DOHH2 (cell line): ENCODE measurements around the gene ADAM10.

Experiments
- H3F3A ChIP-seq: fragments of 200-600 bp; sonication (generic), shearing (Covaris generic); 2 replicates; pipeline ENCODE4 v1.6.0; 2016; ENCODE audit warnings: antibody characterized with exemption, mild to moderate bottlenecking; ENCODE audit not compliant: control insufficient read depth, insufficient read depth
- H3K27ac ChIP-seq: fragments of 200-600 bp; sonication (generic); 2 replicates; pipeline ENCODE4 v1.5.1; 2014; ENCODE audit warnings: low read depth, mild to moderate bottlenecking, low read length, moderate library complexity
- H3K27me3 ChIP-seq: fragments of 200-600 bp; sonication (generic); 2 replicates; pipeline ENCODE4 v1.6.1; 2014; ENCODE audit warnings: mild to moderate bottlenecking, low read length, mixed read lengths; ENCODE audit not compliant: control insufficient read depth
- H3K36me3 ChIP-seq: fragments of 200-600 bp; sonication (generic); 2 replicates; pipeline ENCODE4 v1.6.1; 2014; ENCODE audit warnings: mild to moderate bottlenecking, low read length, moderate library complexity, mixed read lengths; ENCODE audit not compliant: control insufficient read depth
- H3K4me1 ChIP-seq: fragments of 200-600 bp; sonication (generic); 2 replicates; pipeline ENCODE4 v1.6.1; 2014; ENCODE audit warnings: mild to moderate bottlenecking, low read length, mixed read lengths; ENCODE audit not compliant: control insufficient read depth
- H3K4me2 ChIP-seq: fragments of 200-600 bp; sonication (generic); 2 replicates; pipeline ENCODE4 v1.6.0; 2014; ENCODE audit warnings: mild to moderate bottlenecking, low read length, moderate library complexity
- H3K4me3 ChIP-seq: fragments of 200-600 bp; sonication (generic); 2 replicates; pipeline ENCODE4 v1.5.1; 2014; ENCODE audit warnings: mild to moderate bottlenecking, low read length, mixed read lengths
- H3K79me2 ChIP-seq: fragments of 200-600 bp; sonication (generic); 2 replicates; pipeline ENCODE4 v1.6.1; 2014; ENCODE audit warnings: mild to moderate bottlenecking, low read length, mixed read lengths; ENCODE audit not compliant: control insufficient read depth
- H3K9me2 ChIP-seq: fragments of 200-600 bp; sonication (generic); replicated peaks from 2 replicates; pipeline ENCODE4 v1.6.1; 2014; ENCODE audit warnings: mild to moderate bottlenecking, low read length, mixed read lengths; ENCODE audit not compliant: control insufficient read depth
- H3K9me3 ChIP-seq: fragments of 200-600 bp; sonication (generic); 2 replicates; pipeline ENCODE4 v1.6.1; 2014; ENCODE audit warnings: antibody characterized with exemption, low read length, mixed read lengths; ENCODE audit not compliant: control insufficient read depth, insufficient read depth
- H4K20me1 ChIP-seq: fragments of 200-600 bp; sonication (generic); 2 replicates; pipeline ENCODE4 v1.6.0; 2014; ENCODE audit warnings: low read depth, mild to moderate bottlenecking, antibody characterized with exemption, low read length, moderate library complexity; ENCODE audit not compliant: control insufficient read depth, insufficient read depth
- EZH2phosphoT487 ChIP-seq: fragments of 200-600 bp; sonication (generic); IDR thresholded peaks from 2 replicates; pipeline ENCODE4 v1.6.1; 2017; ENCODE audit warnings: borderline replicate concordance, mild to moderate bottlenecking, antibody characterized with exemption, low read length, moderate library complexity, mixed read lengths
- TF ChIP-seq, protein P1 (sequence below): fragments of 200-600 bp; sonication (generic); IDR thresholded peaks from one replicate; pipeline ENCODE4 v1.5.1; 2014; ENCODE audit warnings: antibody characterized with exemption, mild to moderate bottlenecking, low read depth, low read length; ENCODE audit not compliant: poor library complexity, severe bottlenecking

Gene ADAM10

DNA sequence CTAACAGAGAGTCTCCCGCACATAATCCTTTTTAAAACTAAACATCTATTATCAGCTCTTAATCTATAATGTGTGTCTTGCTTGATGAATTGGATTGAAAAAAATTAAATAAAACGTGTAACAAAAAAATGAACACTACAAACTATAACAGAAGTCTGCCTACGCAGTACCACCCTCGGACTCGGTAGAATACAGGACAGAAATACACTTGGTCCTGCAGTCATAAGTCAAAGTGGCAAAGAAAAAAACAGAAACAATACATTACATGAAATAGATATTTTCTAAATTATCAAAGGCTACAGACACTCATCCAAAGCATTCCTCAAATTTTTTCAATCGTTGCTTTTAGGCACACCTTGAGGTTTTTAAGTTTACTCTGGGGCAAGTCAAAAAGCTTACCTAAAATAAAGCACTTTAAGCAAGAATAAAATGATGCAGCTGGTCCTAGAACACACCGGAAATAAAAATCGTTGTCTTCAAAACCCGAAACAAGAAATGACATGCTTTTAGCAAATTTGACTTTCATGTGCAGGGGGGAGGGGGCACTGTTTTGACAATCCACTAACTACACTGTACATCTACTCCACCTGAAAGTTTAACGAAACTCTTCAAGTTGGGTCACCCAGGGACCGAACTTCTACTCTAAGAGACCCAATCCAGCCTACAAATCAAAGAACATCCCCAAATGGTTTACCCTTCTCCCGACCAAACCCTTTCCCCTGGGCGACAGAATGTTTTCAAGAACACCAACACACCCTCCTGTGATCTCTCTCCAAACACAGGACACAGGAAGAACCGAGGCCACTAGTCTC, 1.3 kb downstream of the ADAM10 start:
- peak overlapping the region; percentile 75 for H3K4me2 ChIP-seq
- peak overlapping the region; percentile 85 for H3K27ac ChIP-seq
- H3F3A ChIP-seq, result peaks cover 5% of the 10 kb centered on the region
- H3K4me3 ChIP-seq, result peak overlapping the region; percentile 88
- 0 out of 2 replicates have a peak, but pooled peaks cover 4% of the 10 kb centered on the region for H4K20me1 ChIP-seq
- no peaks in the 10 kb centered on the region for H3K9me2 ChIP-seq
- H3K79me2 ChIP-seq, result peaks cover 60% of the 10 kb centered on the region
- no peaks in the 10 kb centered on the region for H3K27me3 ChIP-seq
- no peak for TF ChIP-seq EZH2phosphoT487
- TF ChIP-seq, protein P1, sequence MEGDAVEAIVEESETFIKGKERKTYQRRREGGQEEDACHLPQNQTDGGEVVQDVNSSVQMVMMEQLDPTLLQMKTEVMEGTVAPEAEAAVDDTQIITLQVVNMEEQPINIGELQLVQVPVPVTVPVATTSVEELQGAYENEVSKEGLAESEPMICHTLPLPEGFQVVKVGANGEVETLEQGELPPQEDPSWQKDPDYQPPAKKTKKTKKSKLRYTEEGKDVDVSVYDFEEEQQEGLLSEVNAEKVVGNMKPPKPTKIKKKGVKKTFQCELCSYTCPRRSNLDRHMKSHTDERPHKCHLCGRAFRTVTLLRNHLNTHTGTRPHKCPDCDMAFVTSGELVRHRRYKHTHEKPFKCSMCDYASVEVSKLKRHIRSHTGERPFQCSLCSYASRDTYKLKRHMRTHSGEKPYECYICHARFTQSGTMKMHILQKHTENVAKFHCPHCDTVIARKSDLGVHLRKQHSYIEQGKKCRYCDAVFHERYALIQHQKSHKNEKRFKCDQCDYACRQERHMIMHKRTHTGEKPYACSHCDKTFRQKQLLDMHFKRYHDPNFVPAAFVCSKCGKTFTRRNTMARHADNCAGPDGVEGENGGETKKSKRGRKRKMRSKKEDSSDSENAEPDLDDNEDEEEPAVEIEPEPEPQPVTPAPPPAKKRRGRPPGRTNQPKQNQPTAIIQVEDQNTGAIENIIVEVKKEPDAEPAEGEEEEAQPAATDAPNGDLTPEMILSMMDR, result no peak
- H3K9me3 ChIP-seq, result no peaks in the 10 kb centered on the region
- no peaks in the 10 kb centered on the region for H3K36me3 ChIP-seq
- H3K4me1 ChIP-seq, result peaks cover 23% of the 10 kb centered on the region

DNA sequence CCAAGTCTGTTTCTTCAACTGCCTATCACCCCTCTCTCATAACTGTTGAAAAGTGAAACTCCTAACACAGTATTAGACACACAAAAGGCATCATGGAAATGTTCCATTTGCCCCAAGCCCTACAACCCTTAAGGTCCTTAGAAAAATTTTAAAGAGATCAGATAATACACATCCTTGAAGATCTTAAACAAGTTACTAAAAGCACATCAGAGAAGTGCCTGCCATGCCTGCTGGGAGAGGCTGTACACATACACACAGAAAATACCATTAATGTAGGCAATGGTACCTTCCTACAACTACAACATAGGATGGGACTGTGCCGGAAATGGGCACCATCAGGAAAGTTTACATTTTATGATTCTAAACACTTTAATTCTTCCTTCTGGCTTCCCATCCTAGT, 3.3 kb downstream of the ADAM10 start:
- peaks cover 12% of the 10 kb centered on the region for H4K20me1 ChIP-seq
- no peaks in the 10 kb centered on the region for H3K9me3 ChIP-seq
- peaks cover 29% of the 10 kb centered on the region for H3K4me1 ChIP-seq

DNA sequence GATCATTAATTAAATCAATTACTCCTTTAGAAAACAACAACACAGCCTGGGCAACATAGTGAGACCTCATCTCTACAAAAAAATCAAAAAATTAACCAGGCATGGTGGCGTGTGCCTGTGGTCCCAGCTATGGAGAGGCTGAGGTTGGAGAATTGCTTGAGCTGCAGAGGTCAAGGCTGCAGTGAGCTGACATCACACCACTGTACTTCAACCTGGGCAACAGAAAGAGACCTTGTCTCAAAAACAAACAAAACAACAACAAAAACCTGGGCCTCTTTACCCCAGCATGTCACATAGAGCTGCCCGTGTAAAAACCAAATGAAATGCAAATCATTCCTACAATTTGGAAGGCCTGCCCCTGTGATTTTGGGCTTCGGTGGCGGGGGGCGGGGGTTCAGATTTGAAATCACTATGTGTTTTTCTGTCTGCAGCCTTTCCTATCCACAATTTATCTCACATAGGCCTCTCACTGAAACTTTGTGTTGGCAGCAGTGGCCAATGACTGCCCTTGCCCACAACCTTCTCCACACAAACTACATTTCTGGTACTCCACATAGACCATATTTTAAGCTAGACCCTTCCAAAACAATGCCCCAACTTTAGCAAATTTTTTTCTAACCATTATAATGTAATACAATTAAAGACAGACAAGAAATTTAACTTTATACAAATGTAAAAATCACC, 6.5 kb downstream of the ADAM10 start:
- Histone ChIP-seq H3K4me1 (peaks cover 23% of the 10 kb centered on the region), H3K9me3 (no peaks in the 10 kb centered on the region), H3F3A (no peaks in the 10 kb centered on the region), H3K27me3 (no peaks in the 10 kb centered on the region), H3K36me3 (no peaks in the 10 kb centered on the region), H3K9me2 (no peaks in the 10 kb centered on the region), H3K79me2 (peaks cover 98% of the 10 kb centered on the region), H3K27ac (no peak overlapping the region), H4K20me1 (peaks cover 17% of the 10 kb centered on the region), H3K4me3 (no peak overlapping the region), H3K4me2 (no peak overlapping the region)
- TF ChIP-seq, protein P1, result no peak
- no peak for TF ChIP-seq EZH2phosphoT487

More for the DNA sequence above, 3.3 kb downstream of the ADAM10 start:
- H3K36me3 ChIP-seq, result no peaks in the 10 kb centered on the region
- peaks cover 5% of the 10 kb centered on the region for H3F3A ChIP-seq
- peaks cover 81% of the 10 kb centered on the region for H3K79me2 ChIP-seq
- TF ChIP-seq, protein P1, result no peak
- no peak for TF ChIP-seq EZH2phosphoT487
- no peak overlapping the region for H3K4me3 ChIP-seq
- H3K9me2 ChIP-seq, result no peaks in the 10 kb centered on the region
- H3K27me3 ChIP-seq, result no peaks in the 10 kb centered on the region
- H3K27ac ChIP-seq, result no peak overlapping the region
- no peak overlapping the region for H3K4me2 ChIP-seq
